RWPE1 (cell line): Measurements from ENCODE around the gene TMPRSS5.

ENCODE experiments used
- CTCF ChIA-PET: fragments of 350-600 bp; sonication (Branson Sonifier 250); formaldehyde crosslinking; extraction: SDS; loops from one replicate; lab custom pipeline; 2021; lab: Yijun Ruan, JAX
- POLR2A ChIA-PET: fragments of 400-600 bp; formaldehyde crosslinking; extraction: SDS; loops from one replicate; lab custom pipeline; 2020; ENCODE audit warnings: antibody characterized with exemption; ENCODE audit not compliant: low non-redundant PET; lab: Yijun Ruan, JAX
- DNase-seq: peaks from one replicate; pipeline ENCODE4 v3.0.0; 2012; ENCODE audit warnings: low spot score
- H3K27ac ChIP-seq: fragments of 450-650 bp; 2 replicates; pipeline ENCODE4 v1.5.1; 2017
- CTCF ChIP-seq: fragments of 450-650 bp; conservative IDR thresholded peaks from 2 replicates; pipeline ENCODE4 v1.5.1; 2017; ENCODE audit warnings: low read depth, mild to moderate bottlenecking

Gene TMPRSS5

GRCh38 chr11:113655771-113656170 lies 50.3 kb downstream of the TMPRSS5 start:
- ChIA-PET POLR2A (no interaction called here), CTCF (no interaction called here)
- TF ChIP-seq CTCF: no peak
- H3K27ac ChIP-seq: no peak overlapping the region
- DNase-seq: no peak

GRCh38 chr11:113651023-113651422 lies 55.1 kb downstream of the TMPRSS5 start:
- no peak for DNase-seq
- CTCF ChIA-PET: no interaction called here
- POLR2A ChIA-PET: no interaction called here

GRCh38 chr11:113649311-113649710 lies 56.8 kb downstream of the TMPRSS5 start:
- no peak overlapping the region for H3K27ac ChIP-seq
- no peak for TF ChIP-seq CTCF
- POLR2A ChIA-PET: no interaction called here
- CTCF ChIA-PET: interaction anchor here (0.6 kb wide), 1 partner anchor 17 kb away, joined by 3 read pairs; no protein-coding TSS in a partner anchor
- no peak for DNase-seq

More at GRCh38 chr11:113651023-113651422, 55.1 kb downstream of the TMPRSS5 start:
- TF ChIP-seq CTCF: no peak
- no peak overlapping the region for H3K27ac ChIP-seq

GRCh38 chr11:113647856-113648255 lies 58.3 kb downstream of the TMPRSS5 start:
- DNase-seq: no peak
- ChIA-PET CTCF (interaction anchor here (0.6 kb wide), 1 partner anchor 424 kb away, joined by 4 read pairs; no protein-coding TSS in a partner anchor), POLR2A (no interaction called here)
- no peak overlapping the region for H3K27ac ChIP-seq
- no peak for TF ChIP-seq CTCF

GRCh38 chr11:113647108-113647507 lies 59.0 kb downstream of the TMPRSS5 start:
- ChIA-PET POLR2A (no interaction called here), CTCF (no interaction called here)
- no peak overlapping the region for H3K27ac ChIP-seq
- no peak for TF ChIP-seq CTCF
- no peak for DNase-seq

GRCh38 chr11:113645593-113646349 lies 60.3 kb downstream of the TMPRSS5 start:
- DNase-seq: no peak
- TF ChIP-seq CTCF: no peak
- no peak overlapping the region for H3K27ac ChIP-seq
- ChIA-PET CTCF (no interaction called here), POLR2A (no interaction called here)
